Stimulated activated CD8-positive, alpha-beta memory T cell treated with anti-CD3 and anti-CD28 coated beads, Interleukin-4, amount 100 ng/mL, for 48 hours (primary cell): ENCODE data around the gene EVA1A.
"Not testable (repeated sequence)": the region's sequence is repeated elsewhere in the genome, so short reads cannot be mapped to it uniquely, and the experiment has no call there.

Experiments used
- DNase-seq: peaks from one replicate; pipeline ENCODE4 v3.0.0-alpha.2; 2020

The EVA1A gene

GRCh38 chr2:75480971-75481836, 79.5 kb downstream of the EVA1A start:
- no peak for DNase-seq

- DNase-seq = not testable (repeated sequence)
Measured at GRCh38 chr2:75477696-75478095, 83.0 kb downstream of the EVA1A start.

- no peak for DNase-seq
Measured at GRCh38 chr2:75476761-75477160, 84.0 kb downstream of the EVA1A start.

GRCh38 chr2:75475976-75476375, 84.8 kb downstream of the EVA1A start:
- DNase-seq = no peak

- no peak for DNase-seq
Measured at GRCh38 chr2:75475049-75475448, 85.7 kb downstream of the EVA1A start.

- no peak for DNase-seq
Measured at GRCh38 chr2:75474115-75474514, 86.6 kb downstream of the EVA1A start.

- peak; percentile 41 for DNase-seq
Measured at GRCh38 chr2:75466708-75467311, 93.9 kb downstream of the EVA1A start.

- no peak for DNase-seq
Measured at GRCh38 chr2:75465317-75465984, 95.3 kb downstream of the EVA1A start.

- DNase-seq = no peak
Measured at GRCh38 chr2:75464348-75464946, 96.3 kb downstream of the EVA1A start.

- no peak for DNase-seq
Measured at GRCh38 chr2:75462721-75463120, 98.0 kb downstream of the EVA1A start.

GRCh38 chr2:75462206-75462605, 98.5 kb downstream of the EVA1A start:
- no peak for DNase-seq

GRCh38 chr2:75460630-75461029, 100.1 kb downstream of the EVA1A start:
- DNase-seq = no peak

- no peak for DNase-seq
Measured at GRCh38 chr2:75459565-75460310, 101.0 kb downstream of the EVA1A start.

GRCh38 chr2:75458201-75458600, 102.5 kb downstream of the EVA1A start:
- no peak for DNase-seq

- DNase-seq = no peak
Measured at GRCh38 chr2:75456825-75457224, 103.9 kb downstream of the EVA1A start.

- DNase-seq = no peak
Measured at GRCh38 chr2:75456111-75456510, 104.6 kb downstream of the EVA1A start.

GRCh38 chr2:75454241-75454620, 106.5 kb downstream of the EVA1A start:
- DNase-seq = no peak

GRCh38 chr2:75453384-75454240, 107.1 kb downstream of the EVA1A start:
- no peak for DNase-seq

- DNase-seq = no peak
Measured at GRCh38 chr2:75450068-75450467, 110.7 kb downstream of the EVA1A start.

GRCh38 chr2:75447176-75447575, 113.6 kb downstream of the EVA1A start:
- no peak for DNase-seq
